ENCODE results near the gene WFDC1.

WFDC1 gene

GRCh38 chr16:84274515-84274914 lies 20.2 kb upstream of the WFDC1 start:
- DNase-seq: no peak

- DNase-seq: no peak
These were observed 19.0 kb upstream of the WFDC1 start for GRCh38 chr16:84275585-84276151.

GRCh38 chr16:84277244-84277823 lies 17.3 kb upstream of the WFDC1 start:
- peak; percentile 57 for DNase-seq

DNA sequence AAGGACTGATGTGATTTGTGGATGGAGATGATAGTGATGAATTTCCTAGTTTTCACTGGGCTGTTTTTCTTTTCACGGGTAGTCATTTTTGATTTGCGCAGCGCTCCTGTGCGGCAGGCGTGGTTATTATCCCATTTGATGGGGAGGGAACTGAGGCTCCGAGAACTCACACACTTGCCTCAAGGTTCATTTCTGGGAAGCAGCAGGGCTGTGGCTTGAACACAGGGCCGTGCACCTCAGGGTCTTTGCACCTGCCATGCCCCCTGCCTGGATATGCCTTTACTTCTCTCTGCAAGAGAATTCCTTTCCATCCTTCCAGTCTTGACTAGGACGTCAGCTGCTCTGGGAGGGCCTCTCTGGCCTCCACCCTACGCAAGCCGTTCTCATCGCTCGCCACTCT lies 16.3 kb upstream of the WFDC1 start:
- no peak for DNase-seq

GRCh38 chr16:84278968-84279367 lies 15.7 kb upstream of the WFDC1 start:
- no peak for DNase-seq

DNA sequence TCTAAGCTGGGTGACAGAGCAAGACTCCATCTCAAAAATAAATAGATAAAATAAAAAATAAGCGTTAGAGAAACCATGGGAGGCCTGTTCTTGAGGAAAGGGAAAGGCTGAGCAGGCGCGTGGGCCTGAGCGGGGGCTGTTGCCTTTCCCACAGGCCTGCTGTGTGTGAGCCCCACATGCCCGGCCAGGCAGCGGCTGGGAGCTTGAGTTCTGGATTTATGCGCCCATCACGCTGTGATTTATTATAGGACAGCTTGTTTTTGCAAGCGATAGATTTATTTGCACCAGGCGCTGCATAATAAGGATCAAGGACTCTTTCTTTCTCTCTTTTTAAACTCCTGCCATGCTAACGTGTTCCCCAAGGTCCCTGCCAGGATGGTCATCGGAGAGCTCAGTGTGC lies 14.8 kb upstream of the WFDC1 start:
- no peak for DNase-seq

DNA sequence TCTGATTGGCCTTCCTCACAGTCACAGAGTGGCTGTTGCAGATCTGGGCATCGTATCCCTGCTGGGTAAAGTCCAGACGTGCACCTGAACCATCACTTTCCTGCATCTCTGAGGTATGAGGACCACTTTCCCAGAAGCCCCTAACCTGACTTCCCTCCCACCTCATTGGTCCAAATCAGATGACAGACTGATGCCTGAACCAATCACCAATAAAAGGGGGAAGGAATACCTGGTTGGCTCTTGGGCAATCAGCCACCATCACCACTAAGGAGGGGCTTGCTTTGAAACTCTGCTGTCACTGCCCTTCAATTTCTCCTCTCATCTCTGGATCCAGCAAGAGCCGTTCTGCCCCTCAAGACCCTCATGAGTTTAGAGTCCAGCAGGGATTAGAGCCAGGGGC lies 13.6 kb upstream of the WFDC1 start:
- DNase-seq: no peak

- DNase-seq: no peak
These were observed 12.1 kb upstream of the WFDC1 start for GRCh38 chr16:84282533-84282932.

- DNase-seq: no peak
These were observed 11.1 kb upstream of the WFDC1 start for GRCh38 chr16:84283314-84284153.

- no peak for DNase-seq
These were observed 10.4 kb upstream of the WFDC1 start for GRCh38 chr16:84284154-84284722.

DNA sequence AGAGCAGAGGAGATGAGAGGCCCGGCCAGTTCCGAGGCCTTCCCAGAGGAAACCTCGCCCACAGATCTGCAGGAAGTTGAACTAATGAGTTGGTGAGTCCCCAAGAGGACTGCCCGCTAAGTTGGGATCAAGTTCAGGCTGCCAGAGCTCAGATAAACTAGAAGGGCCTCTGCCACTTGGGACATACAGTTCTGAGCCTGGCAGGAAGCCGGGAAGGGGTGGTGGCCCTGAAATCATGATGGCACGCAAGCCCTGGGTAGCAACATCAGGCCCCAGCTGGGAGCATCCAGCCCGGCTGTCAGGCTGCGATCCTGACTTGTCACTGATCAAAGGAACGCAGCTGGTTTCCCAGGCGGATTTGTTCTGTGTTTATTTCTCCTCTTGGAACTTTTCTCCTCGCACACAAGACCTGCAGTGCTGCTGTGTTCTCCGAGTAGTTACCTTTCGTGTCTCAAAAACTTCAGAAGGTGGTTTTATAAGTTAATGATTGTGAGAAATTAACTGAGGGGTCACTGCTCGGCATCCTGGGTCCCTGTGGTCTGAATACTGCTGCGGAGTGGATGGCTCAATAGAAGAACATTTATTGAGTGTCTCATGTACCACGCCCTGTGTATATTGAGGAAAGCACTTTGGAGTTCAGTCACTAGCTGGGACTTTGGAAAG lies 8.0 kb upstream of the WFDC1 start:
- DNase-seq: no peak

DNA sequence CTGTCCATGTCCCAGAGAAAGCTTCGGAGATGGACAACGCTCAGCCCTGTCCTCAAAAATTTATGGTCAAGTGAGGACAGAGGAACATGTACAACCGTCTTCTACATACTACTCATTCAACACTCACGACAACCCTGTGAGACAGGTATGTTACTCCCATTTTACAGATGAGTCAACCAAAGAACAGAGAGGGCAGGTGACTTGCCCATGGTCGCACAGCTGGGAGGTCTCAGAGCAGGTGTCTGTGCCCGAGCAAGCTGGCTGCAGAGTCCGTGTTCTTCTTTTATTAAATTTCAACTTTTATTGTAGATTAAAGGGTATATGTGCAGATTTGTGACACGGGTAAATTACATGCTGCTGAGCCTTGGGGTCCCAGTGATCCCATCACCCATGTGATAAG lies 5.8 kb upstream of the WFDC1 start:
- DNase-seq: no peak

GRCh38 chr16:84291226-84291625 lies 3.5 kb upstream of the WFDC1 start:
- no peak for DNase-seq

DNA sequence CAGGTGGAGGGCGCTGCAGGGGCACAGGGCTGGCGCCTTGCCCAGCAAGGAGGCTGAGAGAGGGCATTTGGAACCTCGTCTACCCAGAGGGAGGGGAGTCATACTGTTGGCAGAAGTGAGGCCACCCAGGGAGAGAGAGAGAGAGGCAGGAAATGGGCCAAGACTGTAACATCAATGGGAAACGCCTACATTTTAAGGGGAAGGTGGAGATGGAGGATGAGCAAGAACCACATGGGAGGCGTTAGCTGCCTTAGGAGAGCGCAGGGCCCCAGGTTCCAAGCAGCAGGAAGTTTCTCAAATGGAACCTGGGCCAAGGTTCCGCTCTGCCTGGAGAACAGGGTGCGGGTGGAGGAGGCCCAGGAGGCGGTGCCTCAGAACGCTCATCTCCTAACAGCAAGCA lies 2.7 kb upstream of the WFDC1 start:
- DNase-seq: no peak

GRCh38 chr16:84293406-84293805 lies 1.3 kb upstream of the WFDC1 start:
- DNase-seq: no peak

- DNase-seq: no peak
These were observed 561 bp upstream of the WFDC1 start for GRCh38 chr16:84294117-84294516.

- DNase-seq: no peak
These were observed 654 bp downstream of the WFDC1 start for GRCh38 chr16:84295203-84295860.

DNA sequence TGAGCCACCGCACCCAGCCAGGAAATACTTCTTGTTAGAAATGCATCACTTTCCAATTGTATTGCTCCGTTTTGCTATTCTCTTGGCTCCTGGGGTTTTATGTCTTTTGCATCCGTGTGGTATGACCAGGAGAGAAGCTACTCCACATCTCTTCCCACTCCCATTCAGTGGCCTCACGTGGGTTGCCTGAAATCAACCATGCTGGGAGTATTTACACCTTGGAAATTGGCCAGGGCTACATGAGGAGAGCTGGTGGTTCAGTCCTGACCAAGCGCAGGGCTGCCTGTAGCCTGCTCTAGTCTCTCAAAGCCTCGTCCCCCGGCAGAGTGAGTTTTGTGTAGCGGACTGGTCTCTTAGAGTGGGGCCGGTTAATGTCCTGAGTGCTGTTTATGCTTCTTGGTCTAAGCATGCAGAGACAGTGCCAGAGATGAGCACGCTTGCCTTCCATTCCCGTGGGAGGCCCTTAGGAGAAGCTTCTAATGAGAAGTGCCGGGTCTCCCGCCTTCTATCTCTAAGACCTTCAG lies 3.8 kb downstream of the WFDC1 start:
- no peak for DNase-seq

- no peak for DNase-seq
These were observed 5.2 kb downstream of the WFDC1 start for GRCh38 chr16:84299734-84300440.

DNA sequence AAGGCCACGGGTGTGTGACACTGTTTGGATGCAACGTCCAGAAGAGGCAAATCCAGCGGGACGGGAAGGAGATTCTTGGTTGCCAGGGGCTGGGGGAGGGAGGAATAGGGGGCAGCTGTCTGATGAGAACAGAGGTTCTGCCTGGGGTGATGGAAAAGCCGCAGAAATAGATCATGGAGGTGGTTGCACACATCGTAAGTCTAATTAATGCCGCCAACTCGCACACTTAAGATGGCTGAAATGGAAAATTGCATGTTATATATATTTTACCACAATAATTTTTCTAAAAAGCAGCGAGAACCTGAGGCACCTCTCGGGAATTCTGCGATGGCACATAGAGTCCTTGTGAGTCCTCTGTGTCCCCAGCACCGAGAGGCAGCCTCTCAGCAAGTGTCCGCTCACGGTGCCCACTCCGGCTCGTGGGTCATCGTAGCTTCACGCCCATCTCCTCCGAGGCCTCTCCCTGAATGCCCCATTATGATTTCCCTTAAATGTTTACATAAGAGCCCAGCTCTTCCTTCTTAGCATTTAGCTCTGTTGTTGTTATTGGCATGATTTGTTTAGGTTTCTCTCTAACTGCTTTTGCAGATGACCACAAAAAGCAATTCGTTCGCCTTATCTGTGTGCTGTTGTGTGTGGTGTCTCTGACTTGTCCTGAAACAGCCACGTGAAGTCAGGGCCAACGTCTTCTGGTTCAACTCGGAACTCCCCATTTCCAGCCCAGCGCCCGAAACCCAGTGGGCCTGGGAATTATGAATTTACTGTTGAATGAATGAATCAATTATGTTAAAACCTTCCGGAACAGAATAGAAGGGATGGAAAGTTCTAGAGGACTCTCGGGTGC lies 7.7 kb downstream of the WFDC1 start:
- no peak for DNase-seq

GRCh38 chr16:84303023-84303422 lies 8.3 kb downstream of the WFDC1 start:
- DNase-seq: no peak
